H1 (cell line): ENCODE data around the gene COBLL1. TPM values are rescaled to one million over a fixed set of nuclear protein-coding genes. Genes with fewer than 3 reads are reported as not detected.

Experiments
- CTCF ChIA-PET: fragments of 300-600 bp; sonication (Branson Sonifier 250); formaldehyde crosslinking; loops from one replicate; lab custom pipeline; 2021; ENCODE audit not compliant: partially characterized antibody; lab: Charles Lee
- POLR2A ChIA-PET: fragments of 300-600 bp; sonication (Branson Sonifier 250); formaldehyde crosslinking; loops from one replicate; lab custom pipeline; 2021; ENCODE audit warnings: inconsistent platforms; ENCODE audit not compliant: partially characterized antibody; lab: Charles Lee
- DNase-seq, 2 experiments: peaks; one replicate each; pipeline versions ENCODE4 v3.0.0 to v3.0.0-alpha.2; 2010 to 2022; ENCODE audit warnings: low spot score in 2 of 2, low read depth in 1 of 2, mixed read lengths in 1 of 2
- FAIRE-seq: peaks from 2 replicates; lab custom pipeline; 2011; peaks lifted over from hg19 to GRCh38; lab: Jason Lieb, UNC
- H2AFZ ChIP-seq: 2 replicates; pipeline ENCODE4 v1.8.1; 2012; ENCODE audit warnings: low read length, inconsistent platforms
- H2AK5ac ChIP-seq: 2 replicates; pipeline ENCODE4 v1.6.1; 2013; ENCODE audit warnings: low read depth, low read length
- H2BK120ac ChIP-seq: replicated peaks from 2 replicates; pipeline ENCODE3; 2013; ENCODE audit warnings: low read depth, low read length, inconsistent platforms
- H2BK12ac ChIP-seq: 2 replicates; pipeline ENCODE4 v1.6.1; 2013; ENCODE audit warnings: low read depth, low read length
- H2BK15ac ChIP-seq: 2 replicates; pipeline ENCODE4 v1.6.1; 2013; ENCODE audit warnings: low read length
- H2BK20ac ChIP-seq: 2 replicates; pipeline ENCODE4 v1.6.1; 2013; ENCODE audit warnings: low read length
- H2BK5ac ChIP-seq: 2 replicates; pipeline ENCODE4 v1.6.1; 2013; ENCODE audit warnings: low read depth, low read length
- H3K14ac ChIP-seq: 2 replicates; pipeline ENCODE4 v1.6.1; 2013; ENCODE audit warnings: inconsistent platforms; ENCODE audit not compliant: insufficient read length
- H3K18ac ChIP-seq: 2 replicates; pipeline ENCODE4 v1.6.1; 2013; ENCODE audit warnings: low read length; ENCODE audit errors: extremely low read depth
- H3K23ac ChIP-seq: 2 replicates; pipeline ENCODE4 v1.6.1; 2013; ENCODE audit warnings: inconsistent platforms; ENCODE audit not compliant: insufficient read length
- H3K23me2 ChIP-seq: 2 replicates; pipeline ENCODE4 v1.6.1; 2013; ENCODE audit warnings: low read depth, low read length
- H3K27ac ChIP-seq: 2 replicates; pipeline ENCODE4 v1.6.1; 2011; ENCODE audit warnings: low read depth, low read length, inconsistent platforms
- H3K27me3 ChIP-seq, 4 experiments: replicated peaks in 1 of 4; 1 replicate in 1 of 4; 2 replicates in 3 of 4; pipeline versions ENCODE4 v1.6.1 to v1.8.1; 2011 to 2013; ENCODE audit warnings: low read length in 3 of 4, mild to moderate bottlenecking in 3 of 4, inconsistent platforms in 2 of 4, mixed read lengths in 2 of 4, moderate library complexity in 1 of 4; ENCODE audit not compliant: control insufficient read depth in 3 of 4, insufficient read depth in 3 of 4; ENCODE audit errors: extremely low read depth in 1 of 4
- H3K36me3 ChIP-seq, 4 experiments: 2 replicates each; pipeline versions ENCODE4 v1.6.1 to v1.8.1; 2011 to 2013; ENCODE audit warnings: mild to moderate bottlenecking in 4 of 4, low read length in 3 of 4, moderate library complexity in 2 of 4, control low read depth in 1 of 4, inconsistent platforms in 1 of 4; ENCODE audit not compliant: insufficient read depth in 4 of 4, control insufficient read depth in 2 of 4
- H3K4ac ChIP-seq: replicated peaks from 2 replicates; pipeline ENCODE3; 2013; ENCODE audit warnings: low read length, low read depth, mixed read lengths, inconsistent platforms; ENCODE audit not compliant: insufficient read length
- H3K4me1 ChIP-seq, 4 experiments: replicated peaks in 1 of 4; 1 replicate in 1 of 4; 2 replicates in 3 of 4; pipeline versions ENCODE4 v1.6.1 to v1.8.1; 2011 to 2013; ENCODE audit warnings: low read length in 3 of 4, inconsistent platforms in 2 of 4, mixed read lengths in 1 of 4; ENCODE audit not compliant: insufficient read depth in 4 of 4, control insufficient read depth in 3 of 4
- H3K4me2 ChIP-seq, 2 experiments: 2 replicates each; pipeline versions ENCODE4 v1.6.1 to v1.8.1; 2011 to 2013; ENCODE audit warnings: low read depth in 2 of 2, low read length in 2 of 2, control low read depth in 1 of 2, inconsistent platforms in 1 of 2, mild to moderate bottlenecking in 1 of 2; ENCODE audit not compliant: insufficient read depth in 1 of 2
- H3K4me3 ChIP-seq, 4 experiments: fragments of 200-600, 300-600 bp in 1 of 4; sonication (generic), shearing (Covaris generic), sonication (Bioruptor Twin) in 1 of 4; 2 replicates each; pipeline versions ENCODE4 v1.5.1 to v1.8.1; 2011 to 2016; ENCODE audit warnings: low read length in 4 of 4, low read depth in 3 of 4, control low read depth in 2 of 4, inconsistent platforms in 2 of 4, mild to moderate bottlenecking in 2 of 4, mixed read lengths in 1 of 4, moderate library complexity in 1 of 4; ENCODE audit not compliant: insufficient read depth in 2 of 4; ENCODE audit errors: extremely low read depth in 1 of 4
- H3K56ac ChIP-seq: replicated peaks from 2 replicates; pipeline ENCODE3; 2013; ENCODE audit warnings: low read depth, mild to moderate bottlenecking, mixed read lengths, low read length, inconsistent platforms; ENCODE audit not compliant: insufficient read length
- H3K79me1 ChIP-seq: 2 replicates; pipeline ENCODE4 v1.6.1; 2013; ENCODE audit warnings: low read depth, low read length, control low read depth
- H3K79me2 ChIP-seq, 2 experiments: 2 replicates each; pipeline versions ENCODE4 v1.6.1 to v1.8.1; 2012 to 2013; ENCODE audit warnings: low read length in 2 of 2, mild to moderate bottlenecking in 2 of 2, inconsistent platforms in 1 of 2; ENCODE audit not compliant: insufficient read depth in 2 of 2, control insufficient read depth in 1 of 2
- H3K9ac ChIP-seq, 4 experiments: replicated peaks in 1 of 4; 1 replicate in 1 of 4; 2 replicates in 3 of 4; pipeline versions ENCODE4 v1.6.1 to v1.8.1; 2011 to 2013; ENCODE audit warnings: low read depth in 3 of 4, low read length in 3 of 4, control low read depth in 2 of 4, mild to moderate bottlenecking in 2 of 4, moderate library complexity in 2 of 4, inconsistent platforms in 1 of 4; ENCODE audit errors: extremely low read depth in 1 of 4
- H3K9me3 ChIP-seq, 2 experiments: 2 replicates each; pipeline versions ENCODE4 v1.6.1 to v1.8.1; 2012 to 2013; ENCODE audit warnings: mild to moderate bottlenecking in 2 of 2, moderate library complexity in 2 of 2, control low read depth in 1 of 2, inconsistent platforms in 1 of 2, low read depth in 1 of 2, low read length in 1 of 2, mixed read lengths in 1 of 2; ENCODE audit not compliant: insufficient read depth in 2 of 2
- H4K20me1 ChIP-seq, 2 experiments: replicated peaks in 1 of 2; 2 replicates each; pipeline versions ENCODE3 to v1.8.1; 2011 to 2013; ENCODE audit warnings: inconsistent platforms in 2 of 2, low read length in 2 of 2, mild to moderate bottlenecking in 1 of 2; ENCODE audit not compliant: insufficient read depth in 2 of 2, control insufficient read depth in 1 of 2
- H4K5ac ChIP-seq: 2 replicates; pipeline ENCODE4 v1.6.1; 2013; ENCODE audit warnings: low read length, low read depth, mixed read lengths, inconsistent platforms; ENCODE audit not compliant: insufficient read length
- H4K8ac ChIP-seq: 2 replicates; pipeline ENCODE4 v1.8.0; 2013; ENCODE audit warnings: mild to moderate bottlenecking, moderate library complexity, low read length, inconsistent platforms; ENCODE audit not compliant: insufficient read depth; ENCODE audit errors: extremely low read depth
- H4K91ac ChIP-seq: replicated peaks from 2 replicates; pipeline ENCODE3; 2013; ENCODE audit warnings: low read length, mixed read lengths, inconsistent platforms; ENCODE audit not compliant: insufficient read length
- CHD2 ChIP-seq: IDR thresholded peaks from 2 replicates; pipeline ENCODE4 v1.6.1; 2012; ENCODE audit warnings: low read length, improper control_type of control experiment
- CREB1 ChIP-seq: IDR thresholded peaks from 2 replicates; pipeline ENCODE4 v1.6.1; 2012; ENCODE audit warnings: inconsistent platforms
- CTBP2 ChIP-seq: IDR thresholded peaks from 2 replicates; pipeline ENCODE4 v1.7.0; 2011; ENCODE audit warnings: borderline replicate concordance, mild to moderate bottlenecking, moderate library complexity, mixed read lengths, low read length; ENCODE audit not compliant: insufficient read depth, insufficient read length
- EGR1 ChIP-seq: IDR thresholded peaks from 2 replicates; pipeline ENCODE4 v1.6.1; 2011; ENCODE audit warnings: low read depth, low read length, borderline replicate concordance
- EZH2 ChIP-seq: fragments of 200-600 bp; sonication (generic); IDR thresholded peaks from 2 replicates; pipeline ENCODE4 v1.7.1; 2012; ENCODE audit warnings: low read depth, mild to moderate bottlenecking, moderate library complexity, low read length, inconsistent platforms; ENCODE audit not compliant: severe bottlenecking
- GABPA ChIP-seq: IDR thresholded peaks from 2 replicates; pipeline ENCODE4 v1.6.1; 2011; ENCODE audit warnings: mild to moderate bottlenecking, low read length, moderate library complexity, borderline replicate concordance; ENCODE audit not compliant: insufficient read depth
- RBBP5 ChIP-seq: IDR thresholded peaks from 2 replicates; pipeline ENCODE4 v1.7.1; 2012; ENCODE audit warnings: low read depth, mild to moderate bottlenecking, inconsistent platforms, low read length, moderate library complexity, borderline replicate concordance
- SAP30 ChIP-seq: fragments of 300-600 bp; sonication (generic); IDR thresholded peaks from 2 replicates; pipeline ENCODE4 v1.7.1; 2012; ENCODE audit warnings: low read length, moderate library complexity, mild to moderate bottlenecking, inconsistent platforms; ENCODE audit not compliant: insufficient read depth, insufficient replicate concordance
- SRF ChIP-seq: IDR thresholded peaks from 2 replicates; pipeline ENCODE4 v1.6.1; 2011; ENCODE audit warnings: mild to moderate bottlenecking, low read depth, low read length, moderate library complexity
- TAF7 ChIP-seq: optimal IDR thresholded peaks from 2 replicates; pipeline ENCODE3; 2011; ENCODE audit warnings: low read depth, mild to moderate bottlenecking, inconsistent platforms, low read length, moderate library complexity, borderline replicate concordance
- WGBS, 2 experiments: shearing (Covaris generic) in 1 of 2; methylation state at CpG; one replicate each; pipeline versions ENCODE4 v1.1.6 to v1.1.7; 2013 to 2015; ENCODE audit warnings: low lambda C conversion rate in 2 of 2, mixed read lengths in 2 of 2, inconsistent platforms in 1 of 2, low coverage in 1 of 2, missing lambda C conversion rate in 1 of 2; ENCODE audit not compliant: insufficient replicate concordance in 2 of 2, insufficient coverage in 1 of 2, insufficient read length in 1 of 2; ENCODE audit errors: extremely low coverage in 1 of 2, missing lambda C conversion rate in 1 of 2; 5-methylcytosine and 5-hydroxymethylcytosine counted together
- polyA plus RNA-seq, 7 experiments: library from polyadenylated mRNA; depleted of rRNA in 3 of 7; stranded (reverse) in 5 of 7; unstranded in 2 of 7; fragments of >200 nt in 5 of 7; fragments of 200-250 nt in 2 of 7; gene quantifications; 1 replicate in 5 of 7; 2 replicates in 1 of 7; 4 replicates in 1 of 7; pipeline versions ENCODE4 v1.2.1 to v1.2.3, GENCODE V29; 2011 to 2013; ENCODE audit warnings: missing spikeins in 2 of 7, mixed read lengths in 2 of 7
- total RNA-seq: library from RNA; stranded (reverse); fragmentation: NEBNext Ultra II Directional; extraction: Animal tissue kit (Norgen Biotek cat#: 25700); gene quantifications from 2 replicates; pipeline ENCODE4 v1.2.1, GENCODE V29; 2021

The COBLL1 gene
- total and polyA plus RNA-seq, 2 of the 8 experiments (the other 6 are each of a cell fraction or from before 2014, with no cell fraction given): 2.2 to 6.2 TPM

DNA sequence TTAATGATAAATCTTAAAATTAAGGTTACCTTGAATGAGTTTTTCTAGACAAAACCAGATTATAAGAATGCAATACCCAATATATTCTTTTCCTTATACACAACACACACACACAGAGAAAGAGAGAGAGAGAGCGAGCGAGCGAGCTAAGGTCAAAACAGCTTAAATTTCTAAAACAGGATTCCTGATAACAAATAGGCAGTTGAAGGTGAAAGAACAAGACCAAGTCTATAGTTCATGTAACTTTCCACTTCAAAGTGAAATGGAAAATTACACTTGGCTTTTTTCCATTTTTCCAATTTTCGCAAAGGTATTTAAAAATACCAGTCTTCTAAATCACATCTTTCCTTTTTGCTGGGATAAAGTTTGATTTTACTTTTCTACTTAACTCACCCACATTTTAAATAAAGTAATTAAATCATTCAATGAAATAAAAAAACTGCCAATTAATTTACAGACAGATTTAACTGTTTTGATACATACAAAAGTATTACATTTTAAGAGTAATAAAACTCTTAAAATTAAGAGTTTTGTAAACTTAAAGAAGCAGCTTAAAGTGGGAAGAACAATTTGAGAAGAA is 98.8 kb downstream of the COBLL1 start:
- Histone ChIP-seq H2AFZ (no peak overlapping the region), H2BK20ac (no peak overlapping the region), H3K36me3 (no peaks in the 10 kb centered on the region), H4K20me1 (no peaks in the 10 kb centered on the region), H2BK5ac (no peak overlapping the region), H3K56ac (no peak overlapping the region), H3K18ac (no peak overlapping the region), H3K79me1 (no peaks in the 10 kb centered on the region), H3K27ac (no peak overlapping the region), H2AK5ac (no peak overlapping the region), H3K23ac (no peak overlapping the region), H4K8ac (no peak overlapping the region), H4K5ac (no peak overlapping the region), H3K9me3 (no peaks in the 10 kb centered on the region), H3K4me2 (no peak overlapping the region), H3K4me3 (no peak overlapping the region), H3K14ac (no peak overlapping the region), H3K9ac (no peak overlapping the region), H3K79me2 (no peaks in the 10 kb centered on the region), H2BK15ac (no peak overlapping the region), H2BK12ac (no peak overlapping the region), H3K4me1 (no peaks in the 10 kb centered on the region; a peak in 2 of 7 replicates), H3K27me3 (no peaks in the 10 kb centered on the region), H3K23me2 (no peaks in the 10 kb centered on the region), H4K91ac (no peak overlapping the region), H2BK120ac (no peak overlapping the region), H3K4ac (no peak overlapping the region)
- TF ChIP-seq SRF (no peak), GABPA (no peak), CREB1 (no peak), EGR1 (no peak), RBBP5 (no peak), CTBP2 (no peak), CHD2 (no peak), TAF7 (no peak), SAP30 (no peak), EZH2 (no peak)
- 94% methylated on average over 4 of the region's 4 CpGs; no CpG with 5 or more reads in 1 of the 2 experiments for WGBS, 2 experiments
- FAIRE-seq (no peak), DNase-seq (no peak)
- POLR2A ChIA-PET: interaction anchor here (1.1 kb wide), 1 partner anchor 98 kb away, joined by 3 read pairs; the partner anchor contains the start of gene COBLL1
- CTCF ChIA-PET: no interaction called here
